Activated naive CD8-positive, alpha-beta T cell (primary cell): ENCODE measurements around the gene RGS6.

Experiments
- H3K27ac Mint-ChIP-seq: one replicate; pipeline ENCODE4 v1.8.0; 2021; ENCODE audit warnings: mixed read lengths
- H3K27me3 Mint-ChIP-seq: one replicate; pipeline ENCODE4 v1.8.0; 2021; ENCODE audit warnings: mixed read lengths
- H3K36me3 Mint-ChIP-seq: one replicate; pipeline ENCODE4 v1.8.0; 2021; ENCODE audit warnings: mixed read lengths
- H3K4me1 Mint-ChIP-seq: one replicate; pipeline ENCODE4 v1.8.0; 2021; ENCODE audit warnings: low read depth, mixed read lengths
- H3K4me3 Mint-ChIP-seq: one replicate; pipeline ENCODE4 v1.8.0; 2021; ENCODE audit warnings: mild to moderate bottlenecking, mixed read lengths
- H3K9me3 Mint-ChIP-seq: one replicate; pipeline ENCODE4 v1.8.0; 2021; ENCODE audit warnings: low read depth, mixed read lengths

Gene RGS6

GRCh38 chr14:72612041-72612440 lies 679.8 kb downstream of the RGS6 start:
- Mint-ChIP-seq H3K27me3 (no peaks in the 10 kb centered on the region), H3K9me3 (no peaks in the 10 kb centered on the region), H3K4me1 (no peaks in the 10 kb centered on the region), H3K36me3 (no peaks in the 10 kb centered on the region), H3K4me3 (no peak overlapping the region), H3K27ac (no peak overlapping the region)

DNA sequence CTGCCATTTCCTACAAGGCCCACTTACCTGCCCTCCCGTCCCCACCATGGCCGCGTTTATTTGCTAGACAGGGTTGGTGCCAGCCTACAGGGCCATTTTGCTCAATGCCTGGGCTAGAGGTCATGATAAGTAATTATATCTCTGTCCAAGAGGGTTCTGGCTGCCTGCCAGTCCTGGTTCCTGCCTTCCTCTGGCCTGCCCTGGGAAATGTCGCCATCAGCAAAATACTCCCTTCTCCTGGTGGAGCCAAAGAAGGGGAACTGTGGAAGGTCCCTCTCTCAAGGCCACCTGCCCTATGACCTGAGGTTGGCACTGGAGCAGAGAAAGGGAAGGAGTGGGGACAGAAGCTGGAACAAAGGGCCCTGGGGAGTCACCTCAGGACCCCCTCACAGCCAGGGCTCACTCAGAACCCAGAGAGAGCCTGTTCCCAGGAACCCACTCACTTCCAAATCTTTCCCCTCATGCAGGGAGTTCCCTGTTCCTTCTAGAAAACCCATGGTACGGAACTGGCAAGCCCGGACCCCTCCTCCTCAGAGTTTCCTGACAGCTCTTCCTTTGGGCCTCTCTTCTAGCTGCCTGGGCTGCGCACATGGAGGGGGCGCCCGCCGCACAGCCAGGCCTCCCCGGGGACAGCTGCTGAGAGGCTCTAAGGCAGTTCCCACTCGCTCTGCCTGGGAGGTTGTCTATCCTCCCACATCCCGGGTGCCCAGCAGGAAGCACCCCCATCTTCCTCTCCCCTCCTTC lies 681.2 kb downstream of the RGS6 start:
- Mint-ChIP-seq H3K4me1 (no peaks in the 10 kb centered on the region), H3K27ac (no peak overlapping the region)

DNA sequence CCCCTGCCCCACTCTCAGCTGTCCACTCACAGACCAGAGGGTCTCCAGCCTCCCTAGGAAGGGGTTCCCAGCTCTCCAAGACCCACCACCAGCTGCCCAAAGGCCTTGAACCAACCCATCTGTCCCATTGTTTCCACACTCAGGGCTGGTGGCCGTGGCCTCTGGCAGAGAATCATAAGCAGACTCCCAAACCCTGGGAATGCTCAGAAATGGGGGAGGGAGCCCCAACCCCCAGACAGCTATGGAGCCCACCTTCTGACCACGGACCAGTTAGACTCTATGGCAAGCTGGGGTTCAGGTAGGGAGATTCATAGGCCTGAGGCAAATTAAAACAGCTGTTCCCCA lies 681.7 kb downstream of the RGS6 start:
- H3K27ac Mint-ChIP-seq = no peak overlapping the region
- H3K4me1 Mint-ChIP-seq = no peaks in the 10 kb centered on the region
- no peaks in the 10 kb centered on the region for H3K27me3 Mint-ChIP-seq
- no peaks in the 10 kb centered on the region for H3K9me3 Mint-ChIP-seq
- H3K36me3 Mint-ChIP-seq = no peaks in the 10 kb centered on the region
- no peak overlapping the region for H3K4me3 Mint-ChIP-seq

More for the DNA sequence above, 681.2 kb downstream of the RGS6 start:
- no peaks in the 10 kb centered on the region for H3K36me3 Mint-ChIP-seq
- no peak overlapping the region for H3K4me3 Mint-ChIP-seq
- H3K9me3 Mint-ChIP-seq = no peaks in the 10 kb centered on the region
- H3K27me3 Mint-ChIP-seq = no peaks in the 10 kb centered on the region

DNA sequence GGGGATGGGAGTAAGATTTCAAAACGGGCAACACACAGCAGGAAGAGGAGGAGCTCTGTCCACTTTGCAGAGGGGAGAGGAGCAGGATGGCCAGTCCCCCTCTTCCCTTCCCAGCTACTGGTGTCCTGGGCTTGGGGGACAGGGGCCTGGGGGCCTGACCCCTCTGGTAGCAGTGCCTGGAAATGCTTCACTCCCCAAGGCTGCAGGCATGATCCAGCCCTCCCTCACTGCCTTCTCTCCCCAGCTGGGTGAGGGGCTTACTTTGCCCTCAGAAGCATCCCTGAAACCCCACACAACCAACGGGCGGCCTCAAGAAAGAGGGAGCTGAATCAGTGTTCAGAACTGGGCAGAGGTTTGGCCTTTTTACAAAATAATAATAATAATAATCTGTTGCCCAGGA lies 682.1 kb downstream of the RGS6 start:
- Mint-ChIP-seq H3K9me3 (no peaks in the 10 kb centered on the region), H3K4me1 (no peaks in the 10 kb centered on the region), H3K27ac (no peak overlapping the region), H3K27me3 (no peaks in the 10 kb centered on the region), H3K4me3 (no peak overlapping the region), H3K36me3 (no peaks in the 10 kb centered on the region)

- H3K9me3 Mint-ChIP-seq = no peaks in the 10 kb centered on the region
- H3K36me3 Mint-ChIP-seq = no peaks in the 10 kb centered on the region
- H3K4me1 Mint-ChIP-seq = no peaks in the 10 kb centered on the region
- H3K27me3 Mint-ChIP-seq = no peaks in the 10 kb centered on the region
- H3K4me3 Mint-ChIP-seq = no peak overlapping the region
- H3K27ac Mint-ChIP-seq = no peak overlapping the region
Measured at GRCh38 chr14:72614891-72615415, 682.7 kb downstream of the RGS6 start.

- no peak overlapping the region for H3K27ac Mint-ChIP-seq
- H3K4me1 Mint-ChIP-seq = no peaks in the 10 kb centered on the region
- H3K4me3 Mint-ChIP-seq = no peak overlapping the region
- no peaks in the 10 kb centered on the region for H3K36me3 Mint-ChIP-seq
- H3K27me3 Mint-ChIP-seq = no peaks in the 10 kb centered on the region
- H3K9me3 Mint-ChIP-seq = no peaks in the 10 kb centered on the region
Measured at GRCh38 chr14:72615451-72616121, 683.4 kb downstream of the RGS6 start.
